Measurements from ENCODE around the gene NXT2.

GRCh38 chrX:109508915-109509314 lies 27.7 kb upstream of the NXT2 start:
- TF ChIP-seq, protein P1, sequence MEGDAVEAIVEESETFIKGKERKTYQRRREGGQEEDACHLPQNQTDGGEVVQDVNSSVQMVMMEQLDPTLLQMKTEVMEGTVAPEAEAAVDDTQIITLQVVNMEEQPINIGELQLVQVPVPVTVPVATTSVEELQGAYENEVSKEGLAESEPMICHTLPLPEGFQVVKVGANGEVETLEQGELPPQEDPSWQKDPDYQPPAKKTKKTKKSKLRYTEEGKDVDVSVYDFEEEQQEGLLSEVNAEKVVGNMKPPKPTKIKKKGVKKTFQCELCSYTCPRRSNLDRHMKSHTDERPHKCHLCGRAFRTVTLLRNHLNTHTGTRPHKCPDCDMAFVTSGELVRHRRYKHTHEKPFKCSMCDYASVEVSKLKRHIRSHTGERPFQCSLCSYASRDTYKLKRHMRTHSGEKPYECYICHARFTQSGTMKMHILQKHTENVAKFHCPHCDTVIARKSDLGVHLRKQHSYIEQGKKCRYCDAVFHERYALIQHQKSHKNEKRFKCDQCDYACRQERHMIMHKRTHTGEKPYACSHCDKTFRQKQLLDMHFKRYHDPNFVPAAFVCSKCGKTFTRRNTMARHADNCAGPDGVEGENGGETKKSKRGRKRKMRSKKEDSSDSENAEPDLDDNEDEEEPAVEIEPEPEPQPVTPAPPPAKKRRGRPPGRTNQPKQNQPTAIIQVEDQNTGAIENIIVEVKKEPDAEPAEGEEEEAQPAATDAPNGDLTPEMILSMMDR (IDR thresholded peaks at IDR 0.05): no peak
- TF ChIP-seq POLR2A (IDR thresholded peaks at IDR 0.05): no peak

Measured in thyroid gland (tissue), 4 donors.